Neural crest cell (in vitro differentiated cells): ENCODE data around the gene CKLF. TPM values are rescaled to one million over a fixed set of nuclear protein-coding genes. Genes with fewer than 3 reads are reported as not detected.

Experiments used
- DNase-seq: peaks from one replicate; pipeline ENCODE4 v3.0.0; 2021; ENCODE audit warnings: low read depth, mixed read lengths, low spot score
- H3K27ac Mint-ChIP-seq: one replicate; pipeline ENCODE4 v1.8.0; 2021; ENCODE audit warnings: mild to moderate bottlenecking, mixed read lengths; ENCODE audit not compliant: unreplicated experiment
- H3K27me3 Mint-ChIP-seq: 2 replicates; pipeline ENCODE4 v1.8.0; 2021; ENCODE audit warnings: low read depth, mild to moderate bottlenecking, mixed read lengths
- H3K36me3 Mint-ChIP-seq: 2 replicates; pipeline ENCODE4 v1.8.0; 2021; ENCODE audit warnings: low read depth, mild to moderate bottlenecking, mixed read lengths
- H3K4me1 Mint-ChIP-seq: 2 replicates; pipeline ENCODE4 v1.8.0; 2021; ENCODE audit warnings: mixed read lengths
- H3K4me3 Mint-ChIP-seq: one replicate; pipeline ENCODE4 v1.8.0; 2021; ENCODE audit warnings: mild to moderate bottlenecking, mixed read lengths
- H3K9me3 Mint-ChIP-seq: 2 replicates; pipeline ENCODE4 v1.8.0; 2021; ENCODE audit warnings: mixed read lengths
- CTCF ChIP-seq: fragments of 200-600 bp; sonication (generic); conservative IDR thresholded peaks from 2 replicates; pipeline ENCODE4 v1.5.0; 2021; ENCODE audit warnings: antibody characterized with exemption, mild to moderate bottlenecking
- total RNA-seq: library from RNA; stranded (reverse); gene quantifications from 2 replicates; pipeline ENCODE4 v1.2.1, GENCODE V29; 2021

The CKLF gene
- total RNA-seq, 1 donor from 2014 or later, result 51.2 TPM

GRCh38 chr16:66551788-66552285 is 539 bp upstream of the CKLF start:
- Mint-ChIP-seq H3K4me3 (peak overlapping the region; percentile 90), H3K27me3 (no peaks in the 10 kb centered on the region), H3K27ac (peak overlapping the region; percentile 65), H3K4me1 (peaks cover 77% of the 10 kb centered on the region), H3K36me3 (peaks cover 18% of the 10 kb centered on the region), H3K9me3 (peaks cover 3% of the 10 kb centered on the region)
- no peak for TF ChIP-seq CTCF
- DNase-seq, result no peak

GRCh38 chr16:66553223-66553622 is 847 bp downstream of the CKLF start:
- H3K27ac Mint-ChIP-seq, result no peak overlapping the region
- H3K27me3 Mint-ChIP-seq, result no peaks in the 10 kb centered on the region
- peaks cover 3% of the 10 kb centered on the region for H3K9me3 Mint-ChIP-seq
- no peak for DNase-seq
- no peak for TF ChIP-seq CTCF
- peak overlapping the region; percentile 90 for H3K4me3 Mint-ChIP-seq
- peaks cover 22% of the 10 kb centered on the region for H3K36me3 Mint-ChIP-seq
- H3K4me1 Mint-ChIP-seq, result peaks cover 66% of the 10 kb centered on the region

- peaks cover 3% of the 10 kb centered on the region for H3K9me3 Mint-ChIP-seq
These were observed 1.6 kb downstream of the CKLF start for GRCh38 chr16:66554021-66554420.

GRCh38 chr16:66554495-66554894 is 2.1 kb downstream of the CKLF start:
- Mint-ChIP-seq H3K9me3 (peaks cover 3% of the 10 kb centered on the region), H3K27me3 (no peaks in the 10 kb centered on the region), H3K4me3 (no peak overlapping the region), H3K36me3 (peaks cover 22% of the 10 kb centered on the region), H3K4me1 (peaks cover 55% of the 10 kb centered on the region), H3K27ac (no peak overlapping the region)
- no peak for DNase-seq
- TF ChIP-seq CTCF, result no peak

More at GRCh38 chr16:66554021-66554420, 1.6 kb downstream of the CKLF start:
- Mint-ChIP-seq H3K27ac (no peak overlapping the region), H3K4me3 (no peak overlapping the region), H3K36me3 (peaks cover 22% of the 10 kb centered on the region), H3K27me3 (no peaks in the 10 kb centered on the region), H3K4me1 (peaks cover 58% of the 10 kb centered on the region)
- no peak for TF ChIP-seq CTCF
- no peak for DNase-seq

GRCh38 chr16:66560107-66560506 is 7.7 kb downstream of the CKLF start:
- no peak for DNase-seq
- peaks cover 22% of the 10 kb centered on the region for H3K4me1 Mint-ChIP-seq
- no peak for TF ChIP-seq CTCF
- H3K27me3 Mint-ChIP-seq, result no peaks in the 10 kb centered on the region
- peaks cover 15% of the 10 kb centered on the region for H3K36me3 Mint-ChIP-seq
- peak overlapping the region; percentile 44 for H3K27ac Mint-ChIP-seq
- H3K9me3 Mint-ChIP-seq, result no peaks in the 10 kb centered on the region
- H3K4me3 Mint-ChIP-seq, result no peak overlapping the region
